Left renal cortex interstitium (tissue), 4 donors: Measurements from ENCODE around the gene TRIM25. TPM values are rescaled to one million over a fixed set of nuclear protein-coding genes. Genes with fewer than 3 reads are reported as not detected.

ENCODE experiments used
- DNase-seq, 4 donors: peaks; one replicate each; pipeline ENCODE4 v3.0.0-alpha.2; 2013; ENCODE audit warnings: low read depth in 4 of 4, low spot score in 2 of 4, missing footprints in 1 of 4
- polyA plus RNA-seq, 4 donors: library from polyadenylated mRNA; unstranded; fragments of 120-200 nt; gene quantifications; one replicate each; pipeline ENCODE4 v1.2.1, GENCODE V29; 2013; ENCODE audit not compliant: insufficient read length in 4 of 4

The TRIM25 gene
- polyA plus RNA-seq, 4 donors = 26.1 to 34.0 (median 30.1) TPM

GRCh38 chr17:56897646-56898424 lies 16.0 kb downstream of the TRIM25 start:
- DNase-seq = no peak

DNA sequence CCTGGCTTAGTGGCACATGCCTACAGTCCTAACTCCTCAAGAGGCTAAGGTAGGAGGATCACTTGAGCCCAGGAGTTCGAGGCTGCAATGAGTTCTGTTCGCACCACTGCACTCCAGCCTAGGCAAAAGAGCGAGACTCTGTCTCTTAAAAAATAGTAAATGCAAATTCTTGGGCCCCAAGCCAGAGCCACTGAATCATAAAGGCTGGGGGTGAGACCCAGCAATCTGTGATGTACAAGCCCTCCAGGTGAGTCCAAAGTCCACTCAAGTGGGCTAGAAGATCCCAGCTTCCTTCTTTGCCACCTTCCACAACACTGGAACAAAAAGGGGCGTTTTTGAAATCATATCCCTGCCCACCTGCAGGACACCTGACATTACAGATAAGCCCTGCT lies 16.9 kb downstream of the TRIM25 start:
- DNase-seq = no peak

- no peak for DNase-seq
Observed at GRCh38 chr17:56896217-56896967, 17.5 kb downstream of the TRIM25 start.

- DNase-seq = no peak
Observed at GRCh38 chr17:56894859-56895455, 18.9 kb downstream of the TRIM25 start.

DNA sequence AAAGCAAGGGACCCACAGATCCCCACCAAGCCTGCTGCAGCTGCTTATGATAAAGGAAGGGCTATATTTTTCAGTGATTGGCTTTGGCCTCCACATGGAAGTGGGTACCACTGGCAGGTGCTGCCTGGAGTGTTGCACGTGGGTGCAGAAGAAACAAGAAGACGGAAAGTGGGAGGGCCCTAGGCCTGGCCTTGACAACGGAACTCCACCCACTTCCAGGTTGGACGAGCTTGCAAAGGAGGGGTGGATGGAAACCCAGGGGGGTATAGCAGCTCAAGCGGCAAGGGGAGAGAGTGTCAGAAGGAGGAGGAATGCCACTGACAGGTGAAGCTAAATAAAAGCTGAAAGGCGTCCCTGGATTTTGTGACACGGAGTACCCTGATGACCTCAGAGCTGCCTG lies 20.3 kb downstream of the TRIM25 start:
- no peak for DNase-seq

- no peak for DNase-seq
Observed at GRCh38 chr17:56892333-56892732, 21.5 kb downstream of the TRIM25 start.

DNA sequence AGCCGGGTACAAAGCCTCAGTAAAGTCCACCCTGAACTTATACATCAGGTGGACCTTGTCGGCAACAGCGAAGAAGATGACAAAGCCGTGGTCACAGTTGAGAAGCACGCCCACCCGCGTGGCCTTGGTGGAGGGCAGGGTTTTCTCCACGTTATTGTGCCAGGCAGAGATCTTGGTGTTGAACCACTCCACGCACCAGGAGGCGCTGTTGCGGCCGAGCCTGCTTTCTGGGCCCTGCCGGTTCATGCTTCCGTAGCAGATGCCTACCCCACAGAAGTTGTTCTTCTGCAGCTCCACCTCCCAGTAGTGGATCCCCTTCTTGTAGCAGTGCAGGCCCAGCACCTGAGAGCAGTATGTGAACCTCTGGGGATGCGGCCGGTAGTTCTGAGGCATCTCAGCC lies 22.1 kb downstream of the TRIM25 start:
- no peak for DNase-seq

- no peak for DNase-seq
Observed at GRCh38 chr17:56890906-56891674, 22.8 kb downstream of the TRIM25 start.

DNA sequence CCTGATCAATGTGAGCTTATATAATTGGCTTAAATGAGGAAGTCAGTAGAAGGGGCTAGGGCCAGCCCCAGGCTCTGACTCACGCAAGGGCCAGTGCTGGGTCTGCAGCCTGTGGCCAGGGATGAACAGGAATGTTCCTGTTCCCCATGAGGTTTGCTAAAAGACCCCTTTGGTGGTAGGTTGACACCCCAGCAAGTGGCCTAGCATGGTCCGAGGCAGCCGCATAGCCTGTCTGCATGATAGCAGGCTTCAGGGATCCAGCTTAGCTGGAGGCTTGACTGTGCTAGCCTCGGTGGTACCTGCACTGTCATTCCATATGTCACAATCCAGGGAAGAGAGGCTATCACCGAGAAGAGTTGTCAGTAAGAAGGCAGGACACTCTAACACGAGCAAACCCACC lies 23.5 kb downstream of the TRIM25 start:
- no peak for DNase-seq

DNA sequence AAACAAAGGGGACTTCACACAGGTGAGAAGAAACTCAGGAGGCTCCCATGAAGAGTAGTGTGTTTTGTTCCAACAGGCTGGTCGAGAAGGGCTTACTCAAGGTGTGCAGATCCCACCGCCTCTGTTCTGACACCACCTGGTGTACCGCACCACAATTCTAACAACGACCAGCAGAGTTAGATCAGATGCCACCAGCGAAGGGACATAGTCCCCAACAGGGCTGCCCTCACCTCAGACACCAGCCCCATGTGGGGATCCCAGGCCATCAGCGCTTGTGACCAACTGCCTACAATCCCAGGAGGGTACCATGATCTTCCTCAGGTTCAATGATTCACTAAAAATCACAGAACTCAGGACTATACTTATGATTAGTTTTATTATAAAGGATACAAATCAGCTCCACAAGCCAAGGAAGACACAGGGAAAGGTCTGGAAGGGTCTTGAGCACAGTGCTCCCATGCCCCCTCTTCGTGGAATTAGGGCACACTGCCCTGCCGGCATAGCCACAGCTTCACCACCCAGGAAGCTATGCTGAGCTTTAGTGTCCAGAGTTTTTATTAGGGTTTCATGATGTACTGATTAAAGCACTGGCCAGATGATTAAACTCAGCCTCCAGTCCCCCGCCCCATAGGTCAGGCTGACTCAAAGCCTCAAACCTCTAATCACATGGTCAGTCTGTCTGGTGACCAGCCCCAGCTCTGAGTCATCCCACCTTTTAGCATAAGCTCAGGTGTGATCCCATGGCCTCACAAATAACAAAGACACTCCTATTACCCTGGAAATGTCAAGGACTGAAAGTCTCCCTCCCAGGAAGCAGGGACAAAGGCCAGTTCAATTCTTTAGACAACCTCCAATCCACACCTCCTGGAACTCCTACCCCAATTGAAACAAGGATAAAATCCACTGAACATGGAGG lies 26.0 kb downstream of the TRIM25 start:
- no peak for DNase-seq

DNA sequence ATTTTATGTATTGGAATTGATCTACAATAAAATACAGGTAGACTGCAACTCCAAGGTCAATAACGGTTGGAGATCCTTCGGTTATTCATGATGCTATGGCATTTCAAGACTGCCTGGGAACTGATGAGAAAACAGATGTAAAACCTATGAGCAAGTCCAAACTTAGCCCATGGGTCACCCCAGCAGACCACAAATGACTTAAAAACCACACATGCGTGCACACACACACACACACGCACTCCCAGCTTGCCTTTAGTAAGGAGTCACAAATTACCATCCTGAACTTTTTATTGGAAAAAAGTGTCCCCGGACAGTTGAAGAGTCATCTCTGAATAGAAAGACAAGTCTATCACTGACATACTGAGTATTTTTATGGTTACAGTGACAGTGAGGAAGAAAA lies 26.7 kb downstream of the TRIM25 start:
- DNase-seq = no peak

- no peak for DNase-seq
Observed at GRCh38 chr17:56886288-56886731, 27.5 kb downstream of the TRIM25 start.

- DNase-seq = no peak
Observed at GRCh38 chr17:56885312-56885657, 28.6 kb downstream of the TRIM25 start.

DNA sequence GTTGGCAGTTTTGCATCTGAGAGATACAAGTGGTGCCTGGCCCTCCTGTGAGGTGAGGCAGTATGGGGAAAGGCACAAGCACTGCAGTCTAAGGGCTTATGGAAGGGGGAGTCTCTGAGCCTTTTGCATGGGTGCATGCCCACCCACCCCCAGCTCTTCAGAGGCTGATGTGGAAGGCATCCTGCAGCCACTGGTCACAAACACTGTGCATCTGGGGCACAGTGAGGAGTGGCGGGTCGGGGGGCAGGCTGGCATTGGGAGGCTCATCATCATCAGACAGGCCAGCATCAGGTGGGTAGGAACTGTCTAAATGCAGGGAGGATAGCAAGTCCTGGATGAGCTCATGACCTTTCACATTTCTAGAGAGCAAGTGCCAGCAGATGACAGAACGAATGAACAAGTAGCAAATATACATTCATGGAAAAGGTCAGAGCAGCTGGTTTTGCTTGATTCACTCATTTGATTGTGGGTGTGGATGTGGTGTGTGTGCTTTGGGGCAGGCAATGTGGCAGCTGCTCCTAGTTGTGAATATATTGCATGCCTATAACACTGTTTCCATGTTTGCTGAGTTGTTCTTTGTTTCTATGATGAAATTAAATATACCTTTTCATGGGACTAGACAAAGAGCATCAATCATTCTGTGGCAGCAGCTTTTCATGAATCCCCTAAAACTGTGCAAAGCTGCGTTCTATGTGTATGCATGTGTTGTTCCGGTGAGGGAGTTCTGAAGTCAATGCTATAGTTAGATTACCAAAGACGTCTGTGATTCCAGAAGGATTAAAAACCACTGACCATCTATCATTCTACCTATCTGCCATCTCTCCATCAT lies 29.2 kb downstream of the TRIM25 start:
- no peak for DNase-seq

DNA sequence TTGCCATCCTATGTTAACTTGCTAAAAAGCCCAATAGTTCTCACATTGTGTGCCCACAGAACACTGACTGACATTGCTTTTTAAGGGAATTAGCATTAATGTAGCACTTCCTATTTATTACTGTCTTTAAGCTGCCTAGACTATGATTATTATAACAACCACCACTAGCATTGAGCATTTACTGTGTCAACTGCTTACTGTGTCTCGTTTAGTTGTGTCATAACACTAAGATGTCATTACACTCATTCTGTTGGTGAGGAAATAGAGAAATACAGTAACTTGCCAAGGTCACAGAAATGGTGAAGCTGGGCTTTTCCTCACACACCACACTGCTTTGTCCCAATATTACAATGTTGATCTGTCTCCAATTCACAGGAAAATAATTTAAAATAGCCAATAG lies 30.2 kb downstream of the TRIM25 start:
- DNase-seq = no peak

DNA sequence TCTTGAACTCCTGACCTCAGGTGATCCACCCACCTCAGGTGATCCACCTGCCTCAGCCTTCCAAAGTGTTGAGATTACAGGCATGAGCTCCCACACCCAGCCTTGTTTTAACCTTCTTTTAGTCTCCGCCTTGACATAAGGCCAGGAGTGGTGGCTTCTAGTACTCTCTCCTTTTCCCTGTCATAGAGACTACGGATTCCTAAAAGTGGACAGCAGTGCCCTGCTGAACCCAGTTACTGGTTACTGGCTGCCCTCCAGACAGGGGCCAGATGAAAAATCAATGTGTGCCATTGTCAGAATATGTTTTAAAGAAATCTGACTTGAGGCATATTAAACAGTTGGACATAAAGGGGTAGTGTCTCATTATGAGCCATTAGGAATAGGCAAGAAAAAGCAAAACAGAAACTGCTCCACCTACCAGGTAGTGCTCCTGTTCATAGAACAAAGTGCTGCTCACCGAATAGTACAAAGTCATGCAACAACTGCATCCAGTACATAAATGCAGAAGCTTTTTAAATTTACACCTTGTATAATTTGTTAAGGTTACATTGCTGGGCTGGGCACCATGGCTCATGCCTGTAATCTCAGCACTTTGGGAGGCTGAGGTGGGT lies 32.1 kb downstream of the TRIM25 start:
- DNase-seq = no peak

DNA sequence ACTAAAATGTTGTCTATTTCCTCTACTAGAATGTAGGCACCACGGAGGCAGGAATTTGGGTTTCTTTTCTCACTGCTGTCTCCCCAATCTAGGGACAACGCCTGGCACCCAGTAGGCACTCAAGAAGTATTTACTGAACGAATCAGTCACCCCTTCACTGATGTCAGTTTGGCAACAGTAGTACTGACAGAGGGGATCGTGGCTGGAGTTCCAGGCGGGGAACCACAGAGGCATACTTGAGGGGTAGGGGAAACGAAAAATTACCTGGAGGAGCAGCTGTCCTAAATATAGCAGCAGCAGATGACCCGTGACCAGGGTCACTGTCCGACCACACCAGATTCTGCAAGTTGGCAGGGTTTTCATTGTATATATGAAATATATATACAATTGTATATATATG lies 33.3 kb downstream of the TRIM25 start:
- DNase-seq = no peak

GRCh38 chr17:56880133-56880532 lies 33.7 kb downstream of the TRIM25 start:
- DNase-seq = no peak

DNA sequence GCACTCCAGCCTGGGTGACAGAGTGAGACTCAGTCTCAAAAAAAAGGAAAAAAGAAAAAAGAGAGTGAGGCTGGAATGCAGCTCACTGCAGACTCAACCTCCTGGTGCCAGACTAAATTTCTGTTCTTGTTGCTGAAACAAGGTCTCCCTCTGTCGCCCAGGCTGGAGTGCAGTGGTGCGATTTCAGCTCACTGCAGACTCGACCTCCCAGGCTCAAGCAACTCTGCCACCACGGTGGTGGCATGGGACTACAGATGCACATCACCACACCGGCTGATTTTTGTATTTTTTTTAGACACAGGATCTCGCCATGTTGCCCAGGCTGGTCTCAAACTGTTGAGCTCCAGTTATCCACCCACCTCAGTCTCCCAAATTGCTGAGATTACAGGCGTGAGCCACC lies 34.6 kb downstream of the TRIM25 start:
- DNase-seq = no peak
